ENCODE results near the gene MED13L. TPM values are rescaled to one million over a fixed set of nuclear protein-coding genes. Genes with fewer than 3 reads are reported as not detected.

MED13L gene
- total RNA-seq, 4 donors from 2014 or later = 126 to 194 (median 154) TPM

DNA sequence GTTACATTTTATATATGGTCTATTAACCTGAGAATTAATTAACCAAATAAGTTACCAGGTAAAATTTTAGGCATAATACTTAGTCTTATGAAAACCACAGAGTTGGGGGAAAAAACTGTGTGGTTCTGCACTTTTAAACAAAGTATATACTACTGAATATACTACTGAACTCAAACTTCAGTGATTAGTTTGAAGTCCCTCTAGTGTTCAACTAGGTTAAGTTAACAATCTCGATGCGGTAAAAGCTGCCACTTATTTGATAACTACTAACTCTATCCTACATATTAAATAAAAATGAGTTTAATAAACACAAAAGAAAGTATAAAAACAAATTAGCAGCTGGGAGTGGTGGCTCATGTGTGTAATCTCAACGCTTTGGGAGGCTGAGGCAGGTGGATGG is 56.7 kb downstream of the MED13L start:
- WGBS, 2 donors (ENCODE audit: low coverage in 1 of 2) = 95 to 100% methylated on average over 3 of the region's 3 CpGs
- H3K27ac ChIP-seq = no peak overlapping the region

DNA sequence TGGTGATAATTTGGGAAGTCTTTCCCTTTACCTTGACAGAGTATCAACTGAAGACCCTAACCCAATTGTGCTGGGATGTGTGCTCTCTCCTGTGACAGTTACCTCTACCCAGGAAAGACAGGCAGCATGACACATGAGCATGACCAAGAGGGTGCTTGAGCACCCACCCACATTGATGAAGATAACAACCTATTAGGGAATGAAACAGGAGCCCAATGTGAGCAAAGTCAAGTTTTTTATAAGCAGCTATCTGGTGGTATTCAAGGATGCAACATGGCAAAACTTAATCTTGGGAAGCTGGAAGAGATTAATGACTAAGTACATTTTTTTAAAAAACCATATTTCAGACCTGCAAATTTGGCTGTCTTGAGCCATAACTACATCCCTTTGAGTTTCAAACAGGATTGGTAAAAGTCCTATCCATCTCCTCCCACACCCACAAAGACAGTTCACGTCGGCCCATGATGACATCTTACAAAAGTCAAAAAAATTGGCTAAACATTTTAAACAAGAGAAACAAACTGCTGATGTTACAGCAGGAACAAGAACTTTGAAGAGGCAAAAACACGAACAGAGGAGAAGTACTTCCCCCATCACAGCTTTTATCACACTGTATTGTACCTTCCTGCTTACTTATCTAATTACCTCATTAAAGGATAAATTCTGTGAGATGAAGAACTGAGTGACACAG is 60.3 kb downstream of the MED13L start:
- intact Hi-C loops (cut with DNase I; ENCODE audit: low total_unique reads) = no loop called here
- Histone ChIP-seq H3K4me1 (peaks cover 0 to 48% (median 5%) of the 10 kb centered on the region in 4 donors), H3K27me3 (no peaks in the 10 kb centered on the region), H3K9me3 (no peaks in the 10 kb centered on the region), H3K4me3 (no peak overlapping the region), H3K36me3 (no peaks in the 10 kb centered on the region), H3K27ac (no peak overlapping the region)
- 76% methylated on average over 3 of the region's 3 CpGs for WGBS, 2 donors (ENCODE audit: low coverage in 1 of 2)
- TF ChIP-seq, protein P1, sequence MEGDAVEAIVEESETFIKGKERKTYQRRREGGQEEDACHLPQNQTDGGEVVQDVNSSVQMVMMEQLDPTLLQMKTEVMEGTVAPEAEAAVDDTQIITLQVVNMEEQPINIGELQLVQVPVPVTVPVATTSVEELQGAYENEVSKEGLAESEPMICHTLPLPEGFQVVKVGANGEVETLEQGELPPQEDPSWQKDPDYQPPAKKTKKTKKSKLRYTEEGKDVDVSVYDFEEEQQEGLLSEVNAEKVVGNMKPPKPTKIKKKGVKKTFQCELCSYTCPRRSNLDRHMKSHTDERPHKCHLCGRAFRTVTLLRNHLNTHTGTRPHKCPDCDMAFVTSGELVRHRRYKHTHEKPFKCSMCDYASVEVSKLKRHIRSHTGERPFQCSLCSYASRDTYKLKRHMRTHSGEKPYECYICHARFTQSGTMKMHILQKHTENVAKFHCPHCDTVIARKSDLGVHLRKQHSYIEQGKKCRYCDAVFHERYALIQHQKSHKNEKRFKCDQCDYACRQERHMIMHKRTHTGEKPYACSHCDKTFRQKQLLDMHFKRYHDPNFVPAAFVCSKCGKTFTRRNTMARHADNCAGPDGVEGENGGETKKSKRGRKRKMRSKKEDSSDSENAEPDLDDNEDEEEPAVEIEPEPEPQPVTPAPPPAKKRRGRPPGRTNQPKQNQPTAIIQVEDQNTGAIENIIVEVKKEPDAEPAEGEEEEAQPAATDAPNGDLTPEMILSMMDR (IDR thresholded peaks at IDR 0.05) = no peak
- TF ChIP-seq POLR2AphosphoS5 (IDR thresholded peaks at IDR 0.05) = no peak
- in situ Hi-C loops (cut with MboI; ENCODE audit: low pct_ligation_motif_present in 1 of 4, low pct_unique_long_range_greater_than_20kb in 1 of 4, low sequenced_read_pairs in 3 of 4) = no loop called here
- DNase-seq = no peak

More for the DNA sequence above, 56.7 kb downstream of the MED13L start:
- no peak for DNase-seq
- no peaks in the 10 kb centered on the region for H3K9me3 ChIP-seq
- peaks cover 0 to 28% (median 2%) of the 10 kb centered on the region in 4 donors for H3K4me1 ChIP-seq
- no peaks in the 10 kb centered on the region for H3K36me3 ChIP-seq
- in situ Hi-C loops (cut with MboI; ENCODE audit: low pct_ligation_motif_present in 1 of 4, low pct_unique_long_range_greater_than_20kb in 1 of 4, low sequenced_read_pairs in 3 of 4) = no loop called here
- H3K4me3 ChIP-seq = no peak overlapping the region
- TF ChIP-seq POLR2A (IDR thresholded peaks at IDR 0.05) (no peak), POLR2AphosphoS5 (IDR thresholded peaks at IDR 0.05) (no peak), EP300 (IDR thresholded peaks at IDR 0.05; ENCODE audit: low read depth) (no peak)
- TF ChIP-seq, protein P1 (IDR thresholded peaks at IDR 0.05) = no peak
- H3K27me3 ChIP-seq = no peaks in the 10 kb centered on the region
- intact Hi-C loops (cut with DNase I; ENCODE audit: low total_unique reads) = loop anchor here (10.0 kb wide), 1 partner anchor 206 kb away; no protein-coding TSS in a partner anchor

DNA sequence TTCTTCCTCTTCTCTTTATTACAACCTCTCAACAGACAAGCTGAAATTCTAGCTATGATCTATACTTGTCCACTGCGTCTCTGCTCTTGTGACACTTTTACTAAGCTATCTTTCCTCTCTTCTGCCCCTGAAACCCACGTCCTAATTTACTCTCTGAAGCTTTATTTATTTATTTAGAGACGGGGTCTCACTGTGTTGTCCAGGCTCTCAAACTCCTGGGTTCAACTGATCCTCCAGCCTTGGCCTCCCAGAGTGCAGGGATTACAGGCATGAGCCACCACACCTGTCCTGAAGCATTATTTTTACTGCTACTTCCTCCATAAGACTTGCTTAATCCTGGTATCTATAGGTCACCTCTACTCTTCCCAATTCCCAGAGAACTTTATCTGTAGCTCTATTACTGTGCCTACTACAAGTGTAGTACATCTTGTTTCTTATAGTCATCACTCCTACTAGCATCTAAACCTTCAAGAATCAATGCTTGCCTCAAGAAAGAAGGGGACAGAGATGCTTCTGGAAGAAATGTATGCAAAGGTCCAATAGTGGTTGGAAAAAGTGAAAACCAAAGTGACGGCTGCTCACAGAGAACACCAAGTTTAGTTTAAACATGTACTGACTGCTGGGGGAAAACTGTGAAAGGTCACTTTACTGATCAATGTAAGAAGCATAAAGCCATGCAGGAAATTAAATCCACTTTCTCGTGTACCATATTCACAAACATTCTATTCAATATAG is 61.3 kb downstream of the MED13L start:
- no peak for TF ChIP-seq POLR2A (IDR thresholded peaks at IDR 0.05)
- no peak for TF ChIP-seq EP300 (IDR thresholded peaks at IDR 0.05; ENCODE audit: low read depth)
- no peak for DNase-seq
- H3K4me3 ChIP-seq = no peak overlapping the region
- no peaks in the 10 kb centered on the region for H3K36me3 ChIP-seq
- no peak overlapping the region for H3K27ac ChIP-seq
- no peaks in the 10 kb centered on the region for H3K9me3 ChIP-seq
- H3K27me3 ChIP-seq = no peaks in the 10 kb centered on the region
- intact Hi-C loops (cut with DNase I; ENCODE audit: low total_unique reads) (no loop called here), in situ Hi-C loops (cut with MboI; ENCODE audit: low pct_ligation_motif_present in 1 of 4, low pct_unique_long_range_greater_than_20kb in 1 of 4, low sequenced_read_pairs in 3 of 4) (no loop called here)
- H3K4me1 ChIP-seq = peaks cover 0 to 54% (median 5%) of the 10 kb centered on the region in 4 donors
- 91 to 100% methylated on average over 5 of the region's 5 CpGs for WGBS, 2 donors (ENCODE audit: low coverage in 1 of 2)

DNA sequence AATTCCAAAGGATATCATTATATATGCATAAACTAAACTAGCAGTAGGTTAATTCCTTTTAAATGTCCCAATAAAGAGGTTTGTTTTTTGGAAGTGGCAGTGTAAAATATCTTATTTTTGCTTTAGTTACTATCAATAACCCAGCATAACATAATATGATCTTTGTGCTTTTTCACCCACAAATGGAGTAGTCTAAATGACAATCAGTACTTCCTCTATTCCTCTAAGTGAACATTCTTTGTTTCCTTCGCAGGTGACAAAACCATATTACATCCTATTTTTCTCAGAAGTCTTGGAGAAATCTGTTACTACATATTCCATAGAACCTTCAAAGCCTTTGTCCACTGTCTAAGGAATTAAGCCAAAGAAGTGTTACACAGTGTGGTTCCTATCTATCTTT is 62.5 kb downstream of the MED13L start:
- Histone ChIP-seq H3K27me3 (no peaks in the 10 kb centered on the region), H3K36me3 (no peaks in the 10 kb centered on the region), H3K27ac (no peak overlapping the region), H3K4me1 (peaks cover 0 to 65% (median 5%) of the 10 kb centered on the region in 4 donors), H3K4me3 (no peak overlapping the region), H3K9me3 (no peaks in the 10 kb centered on the region)
- TF ChIP-seq, protein P1 (IDR thresholded peaks at IDR 0.05) = no peak
- TF ChIP-seq EP300 (IDR thresholded peaks at IDR 0.05; ENCODE audit: low read depth) (no peak), POLR2A (IDR thresholded peaks at IDR 0.05) (no peak), POLR2AphosphoS5 (IDR thresholded peaks at IDR 0.05) (no peak)
- in situ Hi-C loops (cut with MboI; ENCODE audit: low pct_ligation_motif_present in 1 of 4, low pct_unique_long_range_greater_than_20kb in 1 of 4, low sequenced_read_pairs in 3 of 4) = no loop called here
- DNase-seq = no peak
- 82 to 87% methylated on average over 1 of the region's 1 CpG for WGBS, 2 donors (ENCODE audit: low coverage in 1 of 2)
- intact Hi-C loops (cut with DNase I; ENCODE audit: low total_unique reads) = no loop called here

All from transverse colon (tissue), 4 donors.